NCI-H748 treated with DMSO at 0.1 percent for 48 hours (cell line): Measurements from ENCODE around the gene MED13L.

Source experiments
- DNase-seq: peaks from one replicate; lab custom pipeline; 2025; lab: John Stamatoyannopoulos, UW

MED13L gene

DNA sequence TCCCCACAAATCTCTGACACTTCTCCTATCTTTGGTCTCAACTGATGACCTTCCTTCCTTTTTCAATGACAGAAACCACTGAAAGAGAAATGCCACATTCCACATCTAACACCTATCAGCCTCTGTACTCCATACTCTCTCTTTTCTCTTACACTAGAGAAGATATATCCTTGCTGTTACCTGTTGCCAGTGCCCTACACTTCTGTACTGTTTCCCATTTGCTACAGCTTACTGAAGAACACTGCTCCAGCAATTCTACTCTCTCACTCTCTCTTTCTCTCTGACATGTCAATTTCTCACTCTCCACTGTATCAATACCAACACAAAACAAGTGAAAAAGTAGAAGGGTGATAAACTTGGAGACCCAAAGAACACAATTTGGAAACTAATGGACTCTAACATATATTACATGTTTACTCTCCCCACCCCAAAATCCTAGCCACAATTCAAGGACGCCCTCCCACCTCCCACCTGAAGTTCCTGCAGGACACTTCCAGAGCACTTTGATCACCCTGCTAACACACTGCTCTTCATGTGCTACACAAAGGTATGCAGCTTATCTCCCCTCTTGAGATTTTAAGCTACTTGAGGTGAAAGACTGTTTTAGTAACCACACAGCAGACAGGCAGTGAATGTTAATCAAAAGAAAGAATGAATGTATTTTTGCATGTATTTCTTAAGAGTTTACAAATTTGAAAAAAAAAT, 95.0 kb downstream of the MED13L start:
- DNase-seq, result no peak

DNA sequence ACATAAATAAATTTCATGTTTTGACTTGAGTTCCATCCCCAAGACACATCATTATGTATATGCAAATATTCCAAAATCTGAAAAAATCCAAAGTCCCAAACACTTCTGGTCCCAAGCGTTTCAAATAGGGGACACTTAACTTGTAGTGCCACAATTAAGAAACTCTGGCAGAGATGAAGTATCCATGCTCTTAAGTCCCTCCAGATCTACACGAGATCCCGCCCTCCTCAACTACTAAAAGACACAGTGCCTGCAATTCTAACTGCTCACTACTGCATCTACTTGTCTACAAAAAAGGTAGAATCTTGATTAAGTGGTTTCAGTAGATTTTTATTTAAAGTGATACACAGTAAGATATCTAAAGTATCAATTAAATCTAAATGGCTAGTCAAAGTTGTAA, 97.0 kb downstream of the MED13L start:
- no peak for DNase-seq

DNA sequence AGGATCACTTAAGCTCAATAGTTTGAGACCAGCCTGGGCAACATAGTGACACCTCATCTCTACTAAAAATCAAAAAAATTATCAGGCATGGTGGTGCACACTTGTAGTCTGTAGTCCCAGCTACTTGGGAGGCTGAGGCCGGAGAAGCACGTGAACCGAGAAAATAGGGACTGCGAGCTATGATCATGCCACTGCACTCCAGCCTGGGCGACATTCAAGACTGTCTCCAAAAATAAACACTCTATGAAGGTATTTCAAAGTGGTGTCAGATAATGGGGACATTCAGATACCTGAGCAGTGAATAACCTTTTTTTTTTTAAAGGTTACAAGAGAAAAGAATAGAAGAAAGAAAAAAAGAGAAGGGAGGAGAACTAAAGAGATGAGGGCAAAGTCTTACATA, 98.1 kb downstream of the MED13L start:
- DNase-seq, result no peak

DNA sequence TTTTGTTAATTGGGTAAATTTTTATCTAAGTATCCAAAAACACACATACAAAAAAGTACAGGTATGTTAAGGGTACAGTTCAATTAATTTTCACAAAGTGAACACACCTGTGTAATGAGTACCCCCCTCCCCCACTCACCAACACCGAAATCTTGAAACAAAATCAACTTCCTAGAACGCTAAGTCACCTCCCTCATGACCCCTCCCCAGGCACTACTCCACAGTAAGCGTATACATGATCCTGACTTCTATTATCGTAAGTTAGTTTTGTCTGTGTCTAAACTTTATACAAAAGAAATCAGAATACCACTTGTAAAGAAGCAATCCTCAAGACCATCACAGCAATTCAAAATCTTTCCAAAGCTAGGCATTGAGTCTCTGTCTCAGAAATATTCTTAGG, 100.5 kb downstream of the MED13L start:
- no peak for DNase-seq

DNA sequence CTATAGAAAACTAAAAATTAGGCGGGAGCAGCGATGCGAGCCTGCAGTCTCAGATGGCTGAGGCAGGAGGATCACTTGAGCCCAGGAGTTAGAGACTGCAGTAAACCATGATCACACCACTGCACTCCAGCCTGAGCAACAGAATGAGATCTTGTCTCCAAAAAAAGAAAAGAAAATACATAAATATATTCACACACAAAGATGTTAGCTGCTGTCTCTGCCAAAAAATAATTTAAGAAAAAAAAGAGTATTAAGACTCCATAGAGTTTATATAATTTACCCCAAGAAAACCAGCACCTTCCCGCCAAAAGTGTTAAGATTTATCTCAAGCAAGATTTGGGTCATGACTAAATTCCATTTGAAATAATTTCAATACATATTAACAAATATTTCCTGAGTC, 102.6 kb downstream of the MED13L start:
- no peak for DNase-seq

DNA sequence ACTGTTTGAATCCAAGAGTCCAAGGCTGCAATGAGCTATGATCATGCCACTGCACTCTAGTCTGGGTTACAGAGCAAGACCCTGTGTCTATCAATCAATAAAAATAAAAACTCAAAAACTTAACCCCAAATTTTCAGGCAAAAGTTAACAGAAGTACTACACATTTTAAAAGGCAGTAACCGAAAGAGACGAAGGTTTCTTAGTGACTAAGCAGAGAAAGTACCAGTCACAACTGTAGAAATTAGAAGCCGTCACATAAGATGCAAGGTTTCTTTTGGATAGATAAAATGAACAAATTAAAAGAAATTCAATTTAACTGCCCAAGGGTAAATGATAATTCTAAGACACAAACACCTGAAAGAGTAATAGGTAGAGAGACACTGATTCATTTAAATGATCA, 103.5 kb downstream of the MED13L start:
- DNase-seq, result no peak

DNA sequence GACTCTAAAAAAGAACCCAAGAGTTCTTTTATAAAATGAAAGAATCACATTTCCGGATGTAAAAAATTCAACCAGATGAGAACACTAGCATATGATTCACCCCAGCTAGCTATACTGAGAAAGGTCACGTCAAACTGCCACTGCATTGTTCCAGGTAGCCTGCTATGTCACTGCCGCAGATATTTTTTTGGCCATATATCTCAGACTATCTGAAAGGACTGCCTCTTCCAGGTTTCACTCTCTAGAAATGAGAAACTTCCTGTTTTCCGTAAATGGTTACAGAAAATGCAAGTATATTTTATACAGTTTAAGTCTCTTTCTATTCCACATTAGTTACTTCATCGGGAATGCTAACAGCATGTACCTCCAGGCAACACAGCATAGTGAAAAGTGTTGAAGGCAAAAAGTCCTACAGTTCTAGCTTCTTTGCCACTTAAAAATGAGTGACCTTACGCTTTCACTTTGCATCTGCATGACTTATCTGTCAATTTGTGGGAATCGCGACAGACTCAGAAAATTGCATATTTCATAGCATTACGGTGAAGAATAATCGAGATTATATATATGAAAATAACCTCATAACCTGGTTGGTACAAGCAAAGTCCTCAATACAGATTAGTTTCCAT, 105.2 kb downstream of the MED13L start:
- no peak for DNase-seq

DNA sequence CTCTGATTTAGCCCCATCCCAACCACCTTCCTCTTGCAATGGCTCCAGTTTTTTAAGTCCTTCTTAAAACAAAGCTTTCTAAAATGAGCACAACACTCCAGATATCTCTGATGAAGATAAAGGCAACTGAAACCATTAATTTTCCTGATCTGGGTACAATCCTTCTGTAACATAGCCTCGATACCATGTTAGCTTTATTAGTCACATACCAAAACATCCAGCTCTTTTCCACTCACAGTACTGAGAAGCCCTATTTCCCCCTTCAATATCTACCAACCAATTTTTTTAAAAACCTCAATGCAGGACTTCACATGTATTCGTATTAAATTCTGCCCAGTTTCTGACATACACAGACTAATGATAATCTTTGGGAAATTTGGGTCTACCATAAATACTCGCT, 105.9 kb downstream of the MED13L start:
- DNase-seq, result no peak

DNA sequence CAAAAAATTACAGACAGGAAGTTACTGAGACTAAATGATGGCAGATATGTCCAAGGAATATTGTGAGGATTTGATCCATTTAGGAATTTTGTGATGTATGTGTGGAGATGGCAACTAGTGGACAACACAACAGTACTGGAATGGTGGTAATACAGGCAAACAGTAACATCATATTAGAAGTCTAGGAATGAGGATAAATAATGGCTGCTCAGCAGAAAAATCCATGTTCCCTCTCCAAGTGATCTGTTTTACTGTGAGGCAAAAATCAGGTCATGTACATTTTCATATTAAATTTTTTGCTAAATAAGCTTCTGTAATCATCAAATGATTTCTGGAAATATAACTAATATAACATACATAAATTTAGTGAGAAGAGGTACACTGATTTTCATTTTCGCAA, 108.4 kb downstream of the MED13L start:
- no peak for DNase-seq

DNA sequence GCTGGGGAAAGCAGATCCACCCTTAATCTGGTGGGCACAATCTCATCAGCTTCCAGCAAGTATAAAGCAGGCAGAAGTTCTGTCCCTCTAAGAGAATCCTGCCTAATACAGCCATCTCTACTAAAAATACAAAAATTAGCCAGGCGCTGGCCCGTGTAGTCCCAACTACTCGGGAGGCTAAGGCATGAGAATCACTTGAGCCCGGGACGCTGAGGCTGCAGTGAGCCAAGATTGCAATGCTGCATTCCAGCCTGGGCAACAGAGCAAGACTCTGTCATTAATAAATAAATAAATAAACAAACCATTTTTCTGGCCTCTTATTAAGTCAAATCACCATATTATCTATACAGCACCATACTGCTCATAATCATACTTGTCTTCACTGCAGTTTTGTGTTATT, 111.2 kb downstream of the MED13L start:
- no peak for DNase-seq

DNA sequence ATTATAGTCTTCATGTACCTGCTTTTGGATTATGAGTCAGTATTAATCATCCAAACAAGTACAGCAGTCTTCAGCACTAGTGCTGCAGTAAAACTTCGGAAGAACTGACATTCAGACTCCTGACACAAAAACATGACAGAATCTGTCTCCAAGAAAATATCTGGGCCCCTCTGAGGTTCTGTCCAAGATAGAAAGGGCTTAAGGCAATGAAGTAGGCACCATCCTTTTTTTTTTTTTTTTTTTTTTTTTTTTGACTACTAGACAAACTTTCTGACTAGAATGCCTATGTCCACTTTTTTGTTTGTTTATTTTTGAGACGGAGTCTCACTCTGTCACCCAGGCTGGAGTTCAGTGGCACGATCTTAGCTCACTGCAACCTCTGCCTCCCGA, 112.5 kb downstream of the MED13L start:
- DNase-seq, result no peak

DNA sequence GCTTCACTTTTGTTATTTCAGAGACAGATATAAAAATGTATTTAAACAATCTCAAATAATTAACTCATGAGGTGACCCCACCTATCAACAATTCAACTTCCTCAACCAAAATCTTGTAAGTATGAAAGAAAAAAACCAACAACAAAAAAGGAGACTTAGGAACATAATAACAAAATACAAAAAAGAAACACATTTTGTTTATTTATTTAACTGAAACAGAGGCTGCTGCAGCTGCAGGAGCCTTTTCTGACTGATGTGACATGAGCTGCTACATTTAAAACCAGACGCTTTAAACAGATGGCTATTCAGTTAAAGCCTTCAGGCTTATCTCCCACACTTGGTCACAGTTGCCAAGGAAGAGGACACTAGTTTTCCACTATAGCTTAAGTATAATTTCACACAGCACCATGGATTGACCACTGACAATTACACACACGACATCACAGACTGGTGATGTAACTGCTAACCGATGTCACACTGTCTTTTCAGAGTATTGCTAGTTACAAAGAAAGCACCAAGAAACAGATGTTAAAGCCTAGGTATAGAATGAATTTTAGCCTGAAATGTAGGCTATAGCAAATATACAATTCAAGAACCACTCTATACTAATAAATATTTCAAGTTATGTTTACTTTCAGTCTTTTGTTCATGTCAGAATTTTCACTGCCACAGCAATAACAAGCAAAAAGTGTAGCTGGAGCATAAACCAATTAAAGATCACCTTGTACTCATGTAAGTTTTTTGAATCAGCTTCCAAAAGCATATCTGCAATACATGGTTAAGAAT, 113.0 kb downstream of the MED13L start:
- no peak for DNase-seq

DNA sequence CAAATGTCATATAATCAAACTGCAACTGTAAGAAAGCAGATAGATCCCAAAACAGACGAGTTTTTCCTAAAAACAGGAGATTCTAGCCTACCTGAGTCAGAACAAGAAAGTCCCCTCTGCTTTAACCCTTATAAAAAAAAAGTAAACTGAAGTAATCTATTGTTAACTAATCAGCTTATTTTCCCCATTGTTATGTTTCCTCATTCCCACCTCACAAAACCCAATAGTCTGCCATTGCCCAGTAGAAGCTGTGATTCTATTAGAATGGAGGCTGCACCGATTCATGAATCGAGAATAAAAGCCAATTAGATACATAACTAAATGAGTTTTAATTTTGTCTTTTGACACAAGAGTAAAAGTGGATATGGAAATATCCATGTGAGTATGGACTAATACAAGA, 115.4 kb downstream of the MED13L start:
- no peak for DNase-seq

DNA sequence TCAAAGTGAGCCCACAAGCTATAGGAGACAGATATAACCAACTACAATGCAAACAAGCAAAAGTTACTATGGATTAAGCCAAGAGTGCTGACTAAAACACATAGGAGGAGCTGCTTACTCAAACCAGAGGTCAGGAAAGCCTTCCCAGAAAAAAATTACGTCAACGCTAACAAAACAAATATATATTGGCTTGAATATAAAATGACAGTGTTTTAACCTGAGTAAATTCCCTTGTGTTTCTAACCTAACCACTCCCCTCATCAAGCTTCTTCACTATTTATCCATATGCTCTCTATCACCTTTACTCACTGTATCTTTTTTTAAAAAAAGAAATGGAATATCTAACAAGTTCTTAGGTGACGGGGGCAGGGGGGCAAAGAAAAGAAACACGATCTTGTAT, 115.9 kb downstream of the MED13L start:
- DNase-seq, result no peak

DNA sequence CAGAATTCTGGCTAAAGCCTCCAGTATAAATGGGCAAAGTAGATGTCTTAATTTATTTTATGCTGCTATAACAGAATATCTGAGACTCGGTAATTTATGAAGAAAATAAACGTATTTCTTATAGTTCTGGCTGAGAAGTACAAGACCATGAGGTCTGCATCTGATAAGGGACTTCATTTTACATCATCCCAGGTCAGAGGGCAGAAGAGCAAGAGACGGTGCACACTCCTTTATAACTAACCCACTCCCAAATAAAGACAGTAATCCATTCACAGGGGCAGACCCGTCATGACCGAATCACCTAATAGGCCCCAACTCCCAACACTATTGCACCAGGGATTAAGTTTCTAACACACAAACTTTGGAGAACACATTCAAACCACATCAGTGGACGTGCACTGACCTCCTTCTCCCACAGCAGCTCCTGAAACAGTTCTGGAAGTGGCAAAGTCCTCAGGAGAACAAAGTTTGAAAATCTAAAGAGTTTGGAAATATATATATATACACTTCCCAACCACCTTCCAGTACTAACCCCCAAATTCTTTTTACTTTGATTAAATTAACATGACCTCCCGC, 116.5 kb downstream of the MED13L start:
- no peak for DNase-seq

DNA sequence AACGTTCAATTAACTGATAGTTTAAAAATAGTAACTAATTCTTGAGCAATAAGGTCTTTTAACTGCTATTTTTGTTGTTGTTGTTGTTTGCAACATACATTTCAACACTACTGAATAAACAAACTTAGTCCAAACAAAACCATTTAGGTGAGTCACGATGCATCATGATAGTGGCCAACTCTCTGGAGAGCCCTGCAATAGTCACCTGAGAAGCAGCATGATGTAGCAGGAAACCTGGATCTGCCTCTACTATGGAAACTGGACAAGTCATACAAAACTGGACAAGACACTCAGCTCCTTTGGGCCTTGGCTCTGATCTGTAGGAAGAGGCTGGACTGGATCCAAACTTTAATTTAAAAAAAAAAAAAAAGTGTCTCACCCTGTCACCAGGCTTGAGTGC, 117.3 kb downstream of the MED13L start:
- DNase-seq, result no peak

DNA sequence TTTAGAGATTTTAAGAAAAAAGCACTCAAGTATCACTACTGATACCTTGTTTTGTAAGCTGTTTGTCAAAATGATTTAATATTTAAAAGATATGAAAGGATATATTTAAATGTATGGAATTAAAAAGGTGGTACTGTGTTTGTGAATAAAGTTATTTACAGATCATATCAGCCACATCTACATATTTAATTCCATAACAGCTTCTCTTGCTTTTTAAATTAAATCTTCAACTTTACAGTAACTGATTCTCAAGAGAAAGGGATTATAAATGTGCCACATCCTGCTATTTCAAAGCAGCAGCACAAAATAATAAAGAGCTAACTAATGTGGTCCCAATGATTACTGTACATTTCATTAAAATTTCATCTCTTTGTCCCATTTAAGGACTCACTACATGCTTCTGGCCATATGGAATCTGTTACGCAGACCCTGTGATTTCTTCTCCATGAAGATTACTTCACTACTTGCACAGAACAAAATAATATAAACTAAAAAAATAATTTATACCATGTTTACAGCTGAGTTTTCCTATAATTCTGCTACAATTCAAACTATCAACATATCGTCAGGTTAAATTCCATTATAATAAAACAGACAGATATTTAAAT, 117.8 kb downstream of the MED13L start:
- DNase-seq, result no peak

DNA sequence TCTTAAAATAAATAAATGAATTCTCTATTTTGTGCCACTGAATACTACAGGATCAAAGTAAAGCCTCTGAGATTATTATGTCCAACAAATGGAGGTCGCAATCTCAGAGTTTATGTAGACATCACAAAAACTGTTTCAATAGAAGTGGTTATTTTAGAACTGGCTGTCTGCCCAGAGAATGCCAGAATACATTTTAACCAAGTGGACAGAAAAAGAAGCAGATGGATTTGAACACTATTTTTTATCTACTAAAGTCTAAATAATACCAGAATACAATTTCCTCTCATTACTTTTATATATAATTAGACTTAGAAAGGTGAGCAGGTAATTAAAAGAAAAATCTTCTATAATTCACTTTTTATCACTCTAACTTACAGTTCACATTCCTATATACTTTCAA, 118.3 kb downstream of the MED13L start:
- DNase-seq, result no peak

DNA sequence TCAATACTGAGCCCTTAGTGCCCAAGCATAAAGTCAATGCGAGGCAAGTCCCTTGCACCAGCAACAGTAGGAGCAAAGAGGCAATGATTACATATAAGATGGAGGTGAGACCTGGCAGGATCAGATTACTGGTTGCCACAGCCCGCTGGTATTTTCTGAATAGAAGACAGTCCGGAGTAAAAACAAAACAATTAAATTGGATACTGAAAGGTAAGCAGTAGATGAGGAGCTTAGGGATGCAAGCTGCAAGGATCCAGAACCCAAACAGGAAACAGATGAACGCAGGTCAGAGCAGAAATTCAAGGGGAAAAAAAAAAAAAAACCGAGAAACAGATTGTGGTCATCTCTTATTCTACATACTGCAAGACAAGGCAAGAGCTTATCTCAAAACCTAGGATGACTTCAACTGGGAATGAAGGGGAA, 119.6 kb downstream of the MED13L start:
- DNase-seq, result peak; percentile 53

DNA sequence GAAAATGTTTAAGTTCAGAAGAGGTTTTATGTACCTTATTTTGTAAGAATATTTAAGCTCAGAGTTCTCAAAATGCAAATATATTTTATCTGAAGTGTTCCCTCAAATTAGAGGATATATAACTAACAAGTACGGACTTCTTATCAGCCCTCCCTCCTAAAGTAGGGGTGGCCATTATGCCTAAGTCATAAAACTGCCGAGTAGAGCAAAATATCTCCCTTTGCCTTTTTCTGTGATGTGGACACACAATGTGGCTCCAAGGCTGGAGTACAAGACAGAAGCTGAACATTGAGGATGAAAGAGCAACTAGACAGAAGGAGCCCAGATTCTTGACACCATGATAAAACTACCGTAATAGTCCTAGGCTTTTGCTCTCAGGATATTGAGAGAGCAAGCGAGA, 120.9 kb downstream of the MED13L start:
- no peak for DNase-seq

DNA sequence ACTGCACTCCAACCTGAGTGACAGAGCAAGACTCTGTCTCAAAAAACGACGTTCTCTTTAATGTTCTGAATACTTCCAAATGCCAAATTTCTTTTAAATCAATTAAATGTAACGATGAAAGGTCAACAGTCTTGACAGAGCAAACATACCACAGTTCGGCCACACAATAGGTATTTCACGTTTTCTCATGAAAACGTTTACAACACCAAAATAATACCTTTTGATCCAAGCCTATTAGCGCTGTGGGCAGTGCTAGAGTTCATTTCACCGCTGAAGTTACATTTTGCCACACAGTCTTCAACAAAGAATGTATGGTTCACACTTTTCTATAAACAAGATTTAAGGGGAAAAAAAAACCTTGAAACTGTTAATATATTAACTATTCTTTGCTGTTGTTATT, 122.1 kb downstream of the MED13L start:
- DNase-seq, result no peak

DNA sequence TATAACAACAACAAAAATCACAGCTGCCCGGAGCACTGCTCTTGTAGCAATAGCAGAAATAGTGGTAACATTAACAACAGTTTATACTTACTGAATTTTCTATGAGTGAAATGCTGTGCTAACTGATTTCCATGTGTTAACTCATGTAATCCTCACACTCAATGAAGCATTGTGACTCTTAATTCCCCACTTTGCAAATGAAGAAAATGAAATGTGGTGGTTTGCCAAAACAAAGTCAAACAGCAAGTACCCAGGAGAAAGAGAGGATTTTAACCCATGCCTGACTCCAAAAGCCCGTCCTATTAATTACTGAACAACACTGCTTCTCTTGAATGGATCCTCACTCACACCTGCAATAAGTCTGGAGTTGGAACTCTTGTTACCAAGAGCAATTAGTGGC, 123.5 kb downstream of the MED13L start:
- no peak for DNase-seq

DNA sequence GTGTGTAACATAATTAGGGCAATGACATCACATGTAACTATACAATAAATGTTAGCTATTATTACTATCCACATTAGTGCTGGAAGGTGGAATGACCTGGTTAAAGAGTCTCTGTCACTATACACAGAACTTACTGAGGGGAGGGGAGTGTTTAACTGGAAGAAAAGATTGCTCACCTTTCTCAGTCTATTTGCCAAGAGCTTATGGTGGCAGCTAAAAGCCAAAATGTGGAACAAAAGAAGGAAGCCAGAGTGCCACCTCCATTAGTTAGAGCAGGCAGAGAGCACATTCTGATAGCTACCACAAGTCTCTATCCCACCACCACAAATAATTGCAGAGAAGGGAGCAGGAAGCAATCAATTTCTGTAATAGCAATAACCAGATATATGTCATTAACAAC, 124.4 kb downstream of the MED13L start:
- no peak for DNase-seq
